GM18507 (cell line): ENCODE measurements around the gene SLC7A1.
"Not testable (repeated sequence)": the region's sequence is repeated elsewhere in the genome, so short reads cannot be mapped to it uniquely, and the experiment has no call there.

Experiments used
- DNase-seq: peaks from one replicate; pipeline ENCODE4 v3.0.0; 2011; ENCODE audit warnings: low read depth; ENCODE audit not compliant: insufficient read length; ENCODE audit errors: extremely low spot score
- FAIRE-seq: peaks from 2 replicates; lab custom pipeline; 2011; peaks lifted over from hg19 to GRCh38; lab: Jason Lieb, UNC

Gene SLC7A1

DNA sequence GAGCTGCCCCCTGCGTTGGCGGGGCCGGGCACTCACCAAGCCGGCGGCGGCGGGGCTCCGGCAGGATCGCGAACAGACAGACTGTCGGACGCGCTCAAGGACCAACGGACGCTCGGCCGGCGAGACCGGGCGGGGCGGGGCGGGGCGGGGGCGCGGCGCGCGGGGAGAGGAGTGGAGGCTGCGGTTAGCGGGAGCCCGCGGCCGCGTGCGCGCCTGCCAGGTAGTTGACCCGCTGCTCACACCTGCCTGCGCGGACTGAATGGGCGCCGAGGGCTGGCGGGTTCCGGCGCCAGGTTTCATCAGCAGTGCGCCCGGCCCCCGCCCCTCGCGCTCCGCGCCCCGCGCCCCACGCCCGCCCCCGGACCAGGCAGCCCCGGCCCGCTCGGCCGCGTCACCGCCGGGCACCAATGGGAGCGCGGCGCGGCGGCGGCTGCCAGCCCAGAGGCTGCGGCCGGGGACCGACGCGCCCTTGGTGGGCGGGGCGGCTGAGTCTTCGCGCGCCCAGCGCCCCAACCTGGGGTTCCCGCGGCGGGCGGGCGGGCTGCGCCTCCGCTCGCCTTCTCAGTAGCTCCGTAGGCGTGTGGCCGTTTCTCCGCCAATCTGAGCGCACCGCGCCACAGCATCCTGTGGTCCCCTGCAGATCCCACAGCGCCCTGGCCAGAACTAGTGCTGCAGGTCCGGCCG is at the start of gene SLC7A1:
SLC7A1 (minus strand) TSS at position 309 of the 684 bp plus-strand sequence. CDS start 59,500 bp downstream, outside the sequence.
- peak; percentile 89 for DNase-seq
- peak; percentile 80 for FAIRE-seq

DNA sequence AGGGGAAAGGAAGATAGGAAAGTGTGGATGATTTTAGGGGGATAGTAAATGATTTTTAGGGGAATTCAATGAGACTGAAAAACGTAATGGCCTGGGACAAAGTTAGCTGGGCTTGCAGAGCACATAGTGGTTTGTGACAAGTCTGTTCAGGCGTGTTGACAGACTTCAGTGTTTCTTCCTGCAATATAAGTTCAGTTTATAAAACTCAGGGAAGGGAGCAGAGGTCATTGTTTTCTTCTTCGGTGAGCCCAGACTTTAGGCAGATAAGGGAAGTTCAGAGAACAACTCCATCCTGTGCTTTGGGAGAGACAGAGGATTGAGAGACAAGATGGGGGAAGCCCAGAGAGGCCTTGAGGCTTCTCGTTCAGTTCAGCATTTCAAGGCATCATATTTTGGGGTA is 45.2 kb upstream of the SLC7A1 start:
- no peak for DNase-seq
- no peak for FAIRE-seq

GRCh38 chr13:29636831-29637230 is 41.3 kb upstream of the SLC7A1 start:
- DNase-seq, FAIRE-seq: not testable (repeated sequence)

GRCh38 chr13:29624997-29625396 is 29.5 kb upstream of the SLC7A1 start:
- no peak for DNase-seq
- FAIRE-seq = no peak

DNA sequence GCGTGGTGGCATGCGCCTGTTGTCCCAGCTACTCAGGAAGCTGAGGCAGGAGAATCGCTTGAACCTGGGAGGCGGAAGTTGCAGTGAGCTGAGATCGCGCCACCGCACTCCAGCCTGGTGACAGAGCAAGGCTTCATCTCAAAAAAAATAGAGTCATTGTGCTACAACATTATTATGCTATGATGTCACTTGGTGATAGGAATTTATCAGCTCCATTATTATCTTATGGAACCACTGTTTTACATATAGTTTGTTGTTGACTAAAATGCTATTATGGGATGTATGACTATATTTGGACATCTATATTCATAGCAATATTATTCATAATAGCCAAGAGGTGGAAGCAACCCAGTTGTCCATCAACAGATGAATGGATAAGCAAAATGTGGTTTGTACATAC is 26.4 kb upstream of the SLC7A1 start:
- no peak for FAIRE-seq
- no peak for DNase-seq

DNA sequence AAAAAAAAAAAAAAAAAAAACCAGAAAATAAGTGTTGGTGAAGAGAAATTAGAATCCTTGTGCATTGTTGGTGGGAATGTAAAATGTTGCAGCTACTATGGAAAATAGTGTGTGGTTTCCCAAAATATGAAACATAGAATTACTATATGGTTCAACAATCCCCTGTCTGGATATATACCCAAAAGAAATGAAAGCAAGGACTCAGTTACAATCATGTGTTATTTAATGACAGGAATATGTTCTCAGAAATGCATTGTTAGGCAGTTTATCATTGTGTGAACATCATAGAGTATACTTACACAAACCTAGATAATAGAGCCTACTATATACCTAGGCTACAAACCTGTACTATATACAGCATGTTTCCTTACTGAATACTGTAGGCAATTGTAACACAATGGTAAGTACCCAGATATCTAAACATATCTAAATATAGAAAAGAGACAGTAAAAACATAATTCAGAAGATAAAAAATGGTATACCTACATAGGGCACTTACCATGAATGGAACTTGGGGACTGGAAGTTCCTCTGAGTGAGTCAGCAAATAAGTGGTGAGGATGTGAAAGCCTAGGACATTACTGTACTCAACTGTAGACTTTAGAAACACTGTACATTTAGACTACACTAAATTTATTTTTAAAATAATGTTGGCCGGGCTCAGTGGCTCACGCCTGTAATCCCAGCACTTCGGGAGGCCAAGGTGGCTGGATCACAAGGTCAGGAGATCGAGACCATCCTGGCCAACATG is 25.7 kb upstream of the SLC7A1 start:
- DNase-seq (no peak), FAIRE-seq (no peak)

DNA sequence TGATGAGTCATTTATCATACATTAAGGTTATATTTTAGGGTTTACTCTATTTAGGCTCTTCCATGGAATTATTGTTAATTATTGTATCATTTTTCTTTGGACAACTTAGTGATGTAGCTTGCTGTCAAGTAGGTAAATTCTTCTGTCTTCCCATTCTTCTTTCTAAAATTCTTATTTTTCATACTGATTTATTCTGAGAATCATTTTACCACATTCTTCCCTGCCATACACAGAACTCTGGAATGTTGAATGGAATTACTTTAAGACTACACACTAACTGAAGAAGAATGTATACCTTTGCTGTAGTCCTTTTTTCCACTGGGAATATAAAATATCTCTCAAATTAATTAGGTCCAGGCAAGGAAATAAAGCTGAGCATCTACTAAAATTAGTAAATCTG is 24.5 kb upstream of the SLC7A1 start:
- DNase-seq = no peak
- no peak for FAIRE-seq

- FAIRE-seq (no peak), DNase-seq (no peak)
Observed at GRCh38 chr13:29613101-29613500, 17.6 kb upstream of the SLC7A1 start.

GRCh38 chr13:29607465-29607864 is 12.0 kb upstream of the SLC7A1 start:
- DNase-seq (no peak), FAIRE-seq (no peak)

DNA sequence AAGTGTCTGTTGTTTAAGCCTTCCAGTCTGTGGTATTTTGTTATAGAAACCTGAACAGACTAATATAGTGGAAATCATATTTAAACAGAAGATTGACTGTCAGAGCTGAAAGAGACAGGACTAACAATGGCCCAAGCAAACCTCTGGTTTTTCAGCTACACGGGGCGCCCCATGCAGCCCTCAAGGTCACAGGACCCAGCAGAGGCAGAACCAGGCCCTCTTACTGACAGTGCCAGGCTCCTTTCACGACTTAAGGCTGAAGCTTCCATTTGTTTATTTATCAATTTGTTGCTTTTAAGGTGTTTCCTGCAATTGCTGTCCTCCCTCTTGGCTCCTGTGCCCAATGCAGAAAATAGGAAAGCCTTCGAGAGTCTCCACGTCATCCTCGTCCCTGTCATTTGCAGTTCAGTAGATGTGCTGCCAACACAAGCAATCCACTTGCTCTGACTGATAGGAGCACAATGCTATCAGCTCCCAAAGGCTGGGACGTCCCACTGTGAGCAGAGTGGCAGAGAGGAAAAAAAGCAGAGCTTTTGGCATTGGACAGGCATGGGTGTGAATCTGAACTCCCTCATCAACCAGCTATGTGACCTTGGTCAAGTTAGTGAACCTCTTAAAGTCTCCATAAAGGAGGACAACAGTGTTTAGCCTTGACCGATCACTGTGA is 10.5 kb upstream of the SLC7A1 start:
- DNase-seq (no peak), FAIRE-seq (no peak)

DNA sequence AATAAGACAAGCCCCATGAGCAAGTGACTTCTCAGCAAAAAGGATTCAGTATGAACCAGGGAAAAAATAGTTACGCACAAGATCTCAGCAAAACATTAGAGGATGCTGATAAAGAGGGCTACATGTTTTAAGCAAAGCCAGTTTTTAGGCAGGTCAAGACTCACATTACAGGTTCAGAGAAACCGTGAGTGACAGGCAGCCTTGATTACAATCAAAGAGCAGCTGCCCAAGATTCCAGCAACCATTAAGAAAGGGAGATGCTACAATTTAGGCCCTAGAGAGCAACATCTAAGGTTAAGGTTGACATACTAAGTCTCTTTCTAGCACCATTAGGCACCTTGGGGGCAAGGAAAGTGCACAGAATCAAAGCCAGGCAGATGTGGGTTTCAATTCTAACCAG is 2.8 kb upstream of the SLC7A1 start:
- no peak for DNase-seq
- no peak for FAIRE-seq

GRCh38 chr13:29597706-29598105 is 2.2 kb upstream of the SLC7A1 start:
- DNase-seq = no peak
- no peak for FAIRE-seq

GRCh38 chr13:29597246-29597645 is 1.8 kb upstream of the SLC7A1 start:
- no peak for DNase-seq
- no peak for FAIRE-seq

DNA sequence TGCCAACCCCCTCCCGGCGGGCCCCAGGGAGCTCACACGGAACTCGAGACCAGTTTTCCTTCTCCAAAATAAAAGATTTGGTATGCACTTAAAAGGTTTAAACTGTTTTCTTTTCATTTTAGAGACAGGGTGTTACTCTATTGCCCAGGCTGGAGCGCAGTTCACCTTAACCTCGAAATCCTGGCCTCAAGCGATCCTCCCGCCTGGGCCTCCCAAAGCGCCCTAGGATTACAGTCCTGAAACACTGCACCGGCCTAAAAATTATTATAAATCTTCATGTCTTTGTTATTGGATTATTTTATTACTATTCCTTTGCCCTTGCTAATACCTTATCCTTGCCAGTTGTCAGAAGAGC is 553 bp upstream of the SLC7A1 start:
- DNase-seq (no peak), FAIRE-seq (no peak)

- DNase-seq (peak; percentile 43), FAIRE-seq (peak; percentile 29)
Observed at GRCh38 chr13:29594710-29595379, 643 bp downstream of the SLC7A1 start.

DNA sequence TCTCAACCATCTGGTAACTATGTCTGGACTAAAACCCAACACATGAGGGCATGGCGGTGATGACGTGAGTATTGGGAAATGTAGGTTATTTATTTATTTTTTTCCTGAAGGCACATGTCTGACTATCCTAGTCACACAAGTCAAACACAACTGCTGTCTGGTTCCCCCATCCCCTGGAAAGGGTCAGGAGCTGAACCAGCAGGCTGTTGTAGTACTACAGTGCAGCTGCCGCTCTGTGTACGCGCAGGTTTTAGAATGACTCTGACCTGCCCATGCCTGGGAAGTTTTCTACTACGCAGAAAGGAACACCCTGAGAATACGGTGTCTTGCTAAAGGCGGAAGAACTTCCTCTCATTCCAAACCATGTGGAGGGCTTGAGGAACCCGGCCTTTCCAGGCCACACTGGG is 1.2 kb downstream of the SLC7A1 start:
- DNase-seq = peak; percentile 14
- FAIRE-seq = peak; percentile 65

DNA sequence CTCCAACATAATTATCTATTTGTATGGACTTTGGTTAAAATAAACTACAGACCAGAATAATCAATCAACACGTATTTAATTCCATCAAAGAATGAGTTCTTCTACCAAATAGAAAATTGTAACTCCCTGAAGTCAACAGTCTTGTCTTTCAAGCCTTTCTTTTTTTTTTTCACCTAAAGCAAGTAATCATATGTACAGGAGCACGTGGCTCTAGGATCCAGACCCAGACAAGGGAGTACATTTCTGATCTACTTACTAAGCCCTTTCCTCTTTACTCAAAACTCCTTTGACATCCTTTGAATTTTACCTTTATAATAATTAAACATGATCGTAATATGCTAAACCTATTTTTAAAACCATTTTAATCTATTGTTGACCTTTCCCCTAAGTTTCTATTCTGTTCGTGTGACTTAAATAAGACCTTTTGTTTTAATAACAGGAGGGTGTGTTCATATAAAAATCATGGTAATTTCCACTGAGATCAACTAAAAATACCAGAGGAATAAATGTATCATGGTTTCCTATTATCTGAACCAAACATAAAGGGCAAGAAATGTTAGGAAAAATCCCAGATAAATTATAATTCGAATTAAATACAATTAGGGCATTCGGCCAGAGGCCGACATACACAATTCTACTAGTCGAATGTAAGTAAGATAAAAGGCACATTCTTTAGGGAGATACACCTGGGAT is 1.7 kb downstream of the SLC7A1 start:
- FAIRE-seq (no peak), DNase-seq (no peak)

DNA sequence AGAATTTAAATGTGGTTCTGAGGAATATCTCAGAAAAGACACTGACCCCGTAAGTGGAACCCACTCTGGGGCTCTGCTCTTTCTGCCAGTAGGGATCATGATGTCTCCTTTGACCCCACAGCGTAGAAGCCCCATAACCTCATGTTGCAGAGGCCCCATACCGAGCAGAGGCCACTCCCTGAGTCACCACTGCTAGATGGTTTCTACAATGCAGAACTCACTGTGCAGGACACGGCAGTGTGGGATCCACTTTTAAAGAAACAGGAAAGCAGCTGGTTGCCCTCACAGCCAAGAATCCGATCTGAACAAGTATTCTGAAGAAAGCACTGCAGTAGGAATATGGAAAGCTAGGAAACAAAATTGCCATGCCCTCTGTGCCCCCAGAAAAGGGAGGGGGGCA is 4.2 kb downstream of the SLC7A1 start:
- DNase-seq (no peak), FAIRE-seq (no peak)

GRCh38 chr13:29589967-29590366 is 5.5 kb downstream of the SLC7A1 start:
- FAIRE-seq = no peak
- DNase-seq = no peak

GRCh38 chr13:29589234-29589633 is 6.3 kb downstream of the SLC7A1 start:
- no peak for FAIRE-seq
- no peak for DNase-seq
